SK-N-MC (cell line): Measurements from ENCODE around the gene GAP43.

Source experiments
- EZH2 ChIP-seq: fragments of 200-600 bp; sonication (generic); IDR thresholded peaks from one replicate; pipeline ENCODE4 v1.6.1; 2017; ENCODE audit warnings: antibody characterized with exemption
- POLR2AphosphoS5 ChIP-seq: IDR thresholded peaks from 2 replicates; pipeline ENCODE4 v1.6.1; 2012; ENCODE audit warnings: mild to moderate bottlenecking, low read depth, low read length, borderline replicate concordance

- TF ChIP-seq POLR2AphosphoS5 (no peak), EZH2 (no peak)
These were observed 32.4 kb upstream of the GAP43 start for GRCh38 chr3:115590873-115591272.
